DOHH2 (cell line): ENCODE results near the gene SORL1.

Source experiments
- CTCF ChIP-seq: fragments of 200-600 bp; sonication (generic); IDR thresholded peaks from one replicate; pipeline ENCODE4 v1.5.1; 2014; ENCODE audit warnings: antibody characterized with exemption, mild to moderate bottlenecking, low read depth, low read length; ENCODE audit not compliant: poor library complexity, severe bottlenecking
- EZH2phosphoT487 ChIP-seq: fragments of 200-600 bp; sonication (generic); IDR thresholded peaks from 2 replicates; pipeline ENCODE4 v1.6.1; 2017; ENCODE audit warnings: borderline replicate concordance, mild to moderate bottlenecking, antibody characterized with exemption, low read length, moderate library complexity, mixed read lengths

GRCh38 chr11:121471167-121471566 lies 19.1 kb downstream of the SORL1 start:
- TF ChIP-seq CTCF, result no peak
- no peak for TF ChIP-seq EZH2phosphoT487
